ENCODE results near the gene ARL17B.
"Not testable (repeated sequence)": the region's sequence is repeated elsewhere in the genome, so short reads cannot be mapped to it uniquely, and the experiment has no call there.

ARL17B gene

DNA sequence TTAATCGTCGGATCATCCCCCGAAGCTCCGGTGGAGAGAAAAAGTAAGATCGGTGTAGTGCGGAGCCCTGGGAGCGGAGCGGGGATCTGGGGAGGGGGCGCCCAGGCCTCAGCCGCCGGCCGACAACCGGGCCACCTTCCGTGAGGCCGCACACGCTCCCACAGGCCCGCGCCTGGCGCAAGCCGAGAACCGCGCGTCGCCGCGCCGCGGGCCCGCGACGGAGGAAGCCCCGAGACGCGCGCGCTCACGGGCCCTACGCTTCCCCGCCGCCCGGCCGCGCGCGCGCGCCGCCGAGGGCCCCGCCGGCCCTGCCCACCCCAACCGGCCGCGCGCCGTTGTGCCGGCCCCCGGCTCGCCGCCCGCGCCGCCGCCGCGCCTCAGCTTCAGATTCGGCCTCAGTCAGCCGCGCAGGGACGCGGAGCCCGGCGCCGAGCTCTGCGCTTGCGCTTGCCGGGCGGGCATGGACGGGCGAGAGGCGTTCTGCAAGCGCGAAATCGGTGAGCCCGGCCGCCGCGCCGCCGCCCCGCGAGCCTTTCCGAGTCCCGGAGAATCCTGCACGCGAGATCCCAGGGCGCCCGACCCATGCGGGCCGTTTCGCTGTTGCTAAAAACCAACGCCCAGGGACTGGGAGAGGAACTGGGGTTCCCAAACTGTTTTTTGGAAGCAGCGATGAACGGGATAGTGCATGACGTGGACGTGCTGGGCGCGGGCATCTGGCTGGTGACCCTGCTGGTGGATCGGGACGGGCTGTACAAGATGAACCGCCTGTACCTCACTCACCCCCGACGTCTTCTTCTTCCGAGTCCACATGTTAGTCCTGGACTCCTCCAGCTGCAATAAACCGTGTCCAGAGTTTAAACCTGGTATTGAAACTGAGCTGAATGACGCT is 94.7 kb downstream of the ARL17B start:
- TF ChIP-seq EZH2phosphoT487 (IDR thresholded peaks at IDR 0.05; ENCODE audit: borderline replicate concordance, low read length) = no peak
- TF ChIP-seq, protein P1, sequence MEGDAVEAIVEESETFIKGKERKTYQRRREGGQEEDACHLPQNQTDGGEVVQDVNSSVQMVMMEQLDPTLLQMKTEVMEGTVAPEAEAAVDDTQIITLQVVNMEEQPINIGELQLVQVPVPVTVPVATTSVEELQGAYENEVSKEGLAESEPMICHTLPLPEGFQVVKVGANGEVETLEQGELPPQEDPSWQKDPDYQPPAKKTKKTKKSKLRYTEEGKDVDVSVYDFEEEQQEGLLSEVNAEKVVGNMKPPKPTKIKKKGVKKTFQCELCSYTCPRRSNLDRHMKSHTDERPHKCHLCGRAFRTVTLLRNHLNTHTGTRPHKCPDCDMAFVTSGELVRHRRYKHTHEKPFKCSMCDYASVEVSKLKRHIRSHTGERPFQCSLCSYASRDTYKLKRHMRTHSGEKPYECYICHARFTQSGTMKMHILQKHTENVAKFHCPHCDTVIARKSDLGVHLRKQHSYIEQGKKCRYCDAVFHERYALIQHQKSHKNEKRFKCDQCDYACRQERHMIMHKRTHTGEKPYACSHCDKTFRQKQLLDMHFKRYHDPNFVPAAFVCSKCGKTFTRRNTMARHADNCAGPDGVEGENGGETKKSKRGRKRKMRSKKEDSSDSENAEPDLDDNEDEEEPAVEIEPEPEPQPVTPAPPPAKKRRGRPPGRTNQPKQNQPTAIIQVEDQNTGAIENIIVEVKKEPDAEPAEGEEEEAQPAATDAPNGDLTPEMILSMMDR (IDR thresholded peaks at IDR 0.05; ENCODE audit: low read depth, low read length, poor library complexity, severe bottlenecking) = no peak
- no peaks in the 10 kb centered on the region for H4K20me1 ChIP-seq (ENCODE audit: control insufficient read depth, insufficient read depth, low read depth, low read length)
- H3K9me2 ChIP-seq (replicated peaks; ENCODE audit: control insufficient read depth, low read length) = no peaks in the 10 kb centered on the region
- H3K27ac ChIP-seq (ENCODE audit: low read depth, low read length) = peak overlapping the region; percentile 41
- no peaks in the 10 kb centered on the region for H3K9me3 ChIP-seq (ENCODE audit: control insufficient read depth, insufficient read depth, low read length)
- H3K4me1 ChIP-seq (ENCODE audit: control insufficient read depth, low read length) = peaks cover 35% of the 10 kb centered on the region
- peaks cover 25% of the 10 kb centered on the region for H3F3A ChIP-seq (ENCODE audit: control insufficient read depth, insufficient read depth)
- peak overlapping the region; percentile 77 for H3K4me3 ChIP-seq (ENCODE audit: low read length)
- peaks cover 9% of the 10 kb centered on the region; the same call in 1 of the 2 replicates for H3K27me3 ChIP-seq (ENCODE audit: control insufficient read depth, low read length)
- no peaks in the 10 kb centered on the region for H3K79me2 ChIP-seq (ENCODE audit: control insufficient read depth, low read length)
- H3K36me3 ChIP-seq (ENCODE audit: control insufficient read depth, low read length) = no peaks in the 10 kb centered on the region
- H3K4me2 ChIP-seq (ENCODE audit: low read length) = peak overlapping the region; percentile 89

GRCh38 chr17:46266063-46266655 is 95.4 kb downstream of the ARL17B start:
- not testable (repeated sequence) for H3K9me2 ChIP-seq (replicated peaks; ENCODE audit: control insufficient read depth, low read length); H4K20me1 ChIP-seq (ENCODE audit: control insufficient read depth, insufficient read depth, low read depth, low read length); H3K79me2 ChIP-seq (ENCODE audit: control insufficient read depth, low read length); H3K27me3 ChIP-seq (ENCODE audit: control insufficient read depth, low read length); H3K9me3 ChIP-seq (ENCODE audit: control insufficient read depth, insufficient read depth, low read length); H3K36me3 ChIP-seq (ENCODE audit: control insufficient read depth, low read length)
- Histone ChIP-seq H3K4me2 (ENCODE audit: low read length) (peak overlapping the region; percentile 89), H3K27ac (ENCODE audit: low read depth, low read length) (peak overlapping the region; percentile 41), H3F3A (ENCODE audit: control insufficient read depth, insufficient read depth) (peaks cover 28% of the 10 kb centered on the region), H3K4me1 (ENCODE audit: control insufficient read depth, low read length) (peaks cover 35% of the 10 kb centered on the region), H3K4me3 (ENCODE audit: low read length) (peak overlapping the region; percentile 77)

DNA sequence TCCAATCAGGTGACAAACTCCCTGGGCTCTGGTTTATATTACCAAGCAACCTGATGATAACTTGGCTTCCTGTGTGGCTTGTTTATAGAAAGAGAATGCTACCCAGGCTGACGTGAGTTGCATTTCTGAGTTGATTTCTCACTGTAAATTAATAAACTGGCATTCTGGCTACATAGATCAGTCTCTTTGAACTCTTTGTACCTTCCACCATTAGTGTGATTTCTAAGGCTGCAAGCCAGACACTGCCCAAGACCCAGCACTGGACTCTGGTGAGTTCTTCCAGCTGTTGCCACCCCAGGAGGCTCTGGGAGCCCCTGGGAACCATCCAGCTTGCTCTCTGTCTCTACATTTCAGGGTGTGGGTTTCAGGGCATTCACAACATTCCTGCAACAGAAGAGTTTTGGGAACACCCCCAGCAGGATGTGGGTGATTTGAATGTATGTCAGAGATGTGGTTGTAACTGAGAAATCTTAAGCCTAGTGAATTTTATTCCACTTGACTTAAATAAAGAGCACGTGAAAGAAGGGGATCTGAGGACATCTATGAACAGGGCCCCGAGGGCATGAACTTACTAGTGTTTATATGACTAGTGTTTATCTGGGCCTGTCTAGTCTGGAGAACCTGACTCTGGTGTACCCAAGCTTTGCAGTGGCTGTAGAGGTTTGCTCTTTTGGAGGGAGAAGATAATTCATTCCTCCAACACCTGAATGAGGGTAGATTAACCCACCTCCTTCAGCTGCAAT is 96.9 kb downstream of the ARL17B start:
- no peaks in the 10 kb centered on the region for H3K36me3 ChIP-seq (ENCODE audit: control insufficient read depth, low read length)
- no peaks in the 10 kb centered on the region for H3K79me2 ChIP-seq (ENCODE audit: control insufficient read depth, low read length)
- H3F3A ChIP-seq (ENCODE audit: control insufficient read depth, insufficient read depth) = peaks cover 31% of the 10 kb centered on the region
- H3K27ac ChIP-seq (ENCODE audit: low read depth, low read length) = no peak overlapping the region
- no peaks in the 10 kb centered on the region for H3K9me3 ChIP-seq (ENCODE audit: control insufficient read depth, insufficient read depth, low read length)
- no peaks in the 10 kb centered on the region for H3K9me2 ChIP-seq (replicated peaks; ENCODE audit: control insufficient read depth, low read length)
- H3K4me3 ChIP-seq (ENCODE audit: low read length) = no peak overlapping the region
- 0 out of 2 replicates have a peak overlapping the region, but pooled peaks have one; percentile 89 for H3K4me2 ChIP-seq (ENCODE audit: low read length)
- H3K27me3 ChIP-seq (ENCODE audit: control insufficient read depth, low read length) = peaks cover 15% of the 10 kb centered on the region
- H3K4me1 ChIP-seq (ENCODE audit: control insufficient read depth, low read length) = peaks cover 35% of the 10 kb centered on the region
- no peak for TF ChIP-seq EZH2phosphoT487 (IDR thresholded peaks at IDR 0.05; ENCODE audit: borderline replicate concordance, low read length)
- TF ChIP-seq, protein P1 (IDR thresholded peaks at IDR 0.05; ENCODE audit: low read depth, low read length, poor library complexity, severe bottlenecking) = no peak
- H4K20me1 ChIP-seq (ENCODE audit: control insufficient read depth, insufficient read depth, low read depth, low read length) = no peaks in the 10 kb centered on the region
